ENCODE data around the gene TYSND1.

DNA sequence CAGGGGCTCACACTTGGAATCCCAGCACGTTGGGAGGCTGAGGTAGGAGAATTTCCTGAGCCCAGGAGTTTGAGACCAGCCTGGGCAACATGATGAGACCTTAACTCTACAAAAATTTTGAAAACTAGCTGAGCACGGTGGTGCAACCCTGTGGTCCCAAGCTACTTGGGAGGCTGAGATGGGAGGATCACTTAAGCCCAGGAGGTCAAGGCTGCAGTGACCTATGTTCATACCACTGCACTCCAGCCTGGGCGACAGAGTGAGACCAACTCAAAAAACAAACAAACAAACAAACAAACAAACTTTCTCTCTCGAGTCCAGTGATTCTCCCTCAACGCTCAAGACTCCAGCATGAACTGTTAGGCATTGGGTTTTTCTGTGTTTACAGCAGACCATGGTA is 2.0 kb upstream of the TYSND1 start:
- no peak for TF ChIP-seq RCOR1 (IDR thresholded peaks at IDR 0.05; ENCODE audit: low read depth, low read length)
- TF ChIP-seq EP300 (IDR thresholded peaks at IDR 0.05) = no peak
- no peak for TF ChIP-seq POLR2A (IDR thresholded peaks at IDR 0.05; ENCODE audit: low read length)
- TF ChIP-seq HOXB5 (CRISPR knock-in tag; IDR thresholded peaks at IDR 0.05) = no peak
- no peak for TF ChIP-seq ZSCAN20 (CRISPR knock-in tag; IDR thresholded peaks at IDR 0.05)
- TF ChIP-seq, protein P1, sequence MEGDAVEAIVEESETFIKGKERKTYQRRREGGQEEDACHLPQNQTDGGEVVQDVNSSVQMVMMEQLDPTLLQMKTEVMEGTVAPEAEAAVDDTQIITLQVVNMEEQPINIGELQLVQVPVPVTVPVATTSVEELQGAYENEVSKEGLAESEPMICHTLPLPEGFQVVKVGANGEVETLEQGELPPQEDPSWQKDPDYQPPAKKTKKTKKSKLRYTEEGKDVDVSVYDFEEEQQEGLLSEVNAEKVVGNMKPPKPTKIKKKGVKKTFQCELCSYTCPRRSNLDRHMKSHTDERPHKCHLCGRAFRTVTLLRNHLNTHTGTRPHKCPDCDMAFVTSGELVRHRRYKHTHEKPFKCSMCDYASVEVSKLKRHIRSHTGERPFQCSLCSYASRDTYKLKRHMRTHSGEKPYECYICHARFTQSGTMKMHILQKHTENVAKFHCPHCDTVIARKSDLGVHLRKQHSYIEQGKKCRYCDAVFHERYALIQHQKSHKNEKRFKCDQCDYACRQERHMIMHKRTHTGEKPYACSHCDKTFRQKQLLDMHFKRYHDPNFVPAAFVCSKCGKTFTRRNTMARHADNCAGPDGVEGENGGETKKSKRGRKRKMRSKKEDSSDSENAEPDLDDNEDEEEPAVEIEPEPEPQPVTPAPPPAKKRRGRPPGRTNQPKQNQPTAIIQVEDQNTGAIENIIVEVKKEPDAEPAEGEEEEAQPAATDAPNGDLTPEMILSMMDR (IDR thresholded peaks at IDR 0.05) = no peak
- TF ChIP-seq REST (IDR thresholded peaks at IDR 0.05) = no peak

All from A549 (cell line).